Measurements from ENCODE around the gene CDX1.

The CDX1 gene

GRCh38 chr5:150214289-150214688 is 47.7 kb downstream of the CDX1 start:
- in situ Hi-C loops (cut with HindIII; ENCODE audit: low sequenced_read_pairs) = no loop called here
- TF ChIP-seq CTCF (IDR thresholded peaks at IDR 0.05; ENCODE audit: low read depth, low read length) = peak; percentile 31
- DNase-seq (ENCODE audit: low read depth, low spot score) = peak; percentile 16
- no peak overlapping the region for H3K4me3 ChIP-seq (ENCODE audit: low read depth, low read length)

- no peak overlapping the region for H3K4me3 ChIP-seq (ENCODE audit: low read depth, low read length)
- in situ Hi-C loops (cut with HindIII; ENCODE audit: low sequenced_read_pairs) = no loop called here
- DNase-seq (ENCODE audit: low read depth, low spot score) = no peak
- TF ChIP-seq CTCF (IDR thresholded peaks at IDR 0.05; ENCODE audit: low read depth, low read length) = no peak
These were observed 49.7 kb downstream of the CDX1 start for GRCh38 chr5:150215979-150216944.

- no peak overlapping the region for H3K4me3 ChIP-seq (ENCODE audit: low read depth, low read length)
- TF ChIP-seq CTCF (IDR thresholded peaks at IDR 0.05; ENCODE audit: low read depth, low read length) = no peak
- no peak for DNase-seq (ENCODE audit: low read depth, low spot score)
- in situ Hi-C loops (cut with HindIII; ENCODE audit: low sequenced_read_pairs) = no loop called here
These were observed 50.5 kb downstream of the CDX1 start for GRCh38 chr5:150217038-150217437.

GRCh38 chr5:150217873-150218692 is 51.5 kb downstream of the CDX1 start:
- no peak overlapping the region for H3K4me3 ChIP-seq (ENCODE audit: low read depth, low read length)
- TF ChIP-seq CTCF (IDR thresholded peaks at IDR 0.05; ENCODE audit: low read depth, low read length) = peak; percentile 79
- in situ Hi-C loops (cut with HindIII; ENCODE audit: low sequenced_read_pairs) = no loop called here
- DNase-seq (ENCODE audit: low read depth, low spot score) = peak; percentile 80

- in situ Hi-C loops (cut with HindIII; ENCODE audit: low sequenced_read_pairs) = no loop called here
- TF ChIP-seq CTCF (IDR thresholded peaks at IDR 0.05; ENCODE audit: low read depth, low read length) = no peak
- no peak overlapping the region for H3K4me3 ChIP-seq (ENCODE audit: low read depth, low read length)
- no peak for DNase-seq (ENCODE audit: low read depth, low spot score)
These were observed 52.1 kb downstream of the CDX1 start for GRCh38 chr5:150218693-150219035.

- H3K4me3 ChIP-seq (ENCODE audit: low read depth, low read length) = no peak overlapping the region
- no peak for DNase-seq (ENCODE audit: low read depth, low spot score)
- no peak for TF ChIP-seq CTCF (IDR thresholded peaks at IDR 0.05; ENCODE audit: low read depth, low read length)
- in situ Hi-C loops (cut with HindIII; ENCODE audit: low sequenced_read_pairs) = no loop called here
These were observed 52.6 kb downstream of the CDX1 start for GRCh38 chr5:150219142-150219541.
